Gastrocnemius medialis (tissue), 4 donors: ENCODE results near the gene ISOC2. TPM values are rescaled to one million over a fixed set of nuclear protein-coding genes. Genes with fewer than 3 reads are reported as not detected.
"Not testable (repeated sequence)": the region's sequence is repeated elsewhere in the genome, so short reads cannot be mapped to it uniquely, and the experiment has no call there.

Experiments used
- ATAC-seq, 2 donors: fragments of 150-250 bp; one replicate each; pipeline ENCODE4 v1.9.1; 2016
- DNase-seq, 2 donors: peaks; one replicate each; pipeline ENCODE4 v3.0.0-alpha.2; 2019
- H3K27ac ChIP-seq, 4 donors: fragments of 200-600 bp; sonication (generic); 1 replicate in 1 of 4; 2 replicates in 3 of 4; pipeline ENCODE4 v1.5.1; 2016 to 2018; ENCODE audit warnings: mild to moderate bottlenecking in 2 of 4, moderate library complexity in 1 of 4
- H3K27me3 ChIP-seq, 3 donors: fragments of 200-600 bp; sonication (generic) in 2 of 3; 1 replicate in 1 of 3; 2 replicates in 2 of 3; pipeline versions ENCODE4 v1.5.1 to v1.6.0; 2016 to 2019; ENCODE audit warnings: mild to moderate bottlenecking in 1 of 3, moderate library complexity in 1 of 3
- H3K36me3 ChIP-seq, 2 donors: fragments of 200-600 bp; sonication (generic) in 1 of 2; one replicate each; pipeline ENCODE4 v1.5.1; 2017 to 2018
- H3K4me1 ChIP-seq, 2 donors: fragments of 200-600 bp; sonication (generic) in 1 of 2; one replicate each; pipeline ENCODE4 v1.5.1; 2016 to 2017; ENCODE audit warnings: mild to moderate bottlenecking in 2 of 2
- H3K4me3 ChIP-seq, 4 donors: fragments of 200-600 bp; sonication (generic) in 3 of 4; 1 replicate in 1 of 4; 2 replicates in 3 of 4; pipeline ENCODE4 v1.5.1; 2016 to 2019; ENCODE audit warnings: mild to moderate bottlenecking in 2 of 4
- H3K9me3 ChIP-seq, 3 donors: fragments of 200-600 bp; sonication (generic) in 2 of 3; 1 replicate in 1 of 3; 2 replicates in 2 of 3; pipeline ENCODE4 v1.5.1; 2016 to 2019
- CTCF ChIP-seq, 5 experiments: fragments of 450-650 bp in 3 of 5; fragments of 200-600 bp in 2 of 5; sonication (generic) in 2 of 5; IDR thresholded peaks in 4 of 5; conservative IDR thresholded peaks in 1 of 5; 1 replicate in 4 of 5; 2 replicates in 1 of 5; pipeline ENCODE4 v1.5.1; 2016 to 2019; ENCODE audit warnings: antibody characterized with exemption in 5 of 5, mild to moderate bottlenecking in 3 of 5, moderate library complexity in 3 of 5
- POLR2A ChIP-seq, 2 donors: fragments of 450-650 bp; IDR thresholded peaks; one replicate each; pipeline ENCODE4 v1.6.1; 2017; ENCODE audit warnings: antibody characterized with exemption in 2 of 2, mild to moderate bottlenecking in 2 of 2, moderate library complexity in 2 of 2
- in situ Hi-C, 4 donors: fragments of 200-750 bp; cut with MboI; loops; one replicate each; pipeline versions ENCODE4 v1.15.0 to v1.8.0; 2017; ENCODE audit warnings: low sequenced_read_pairs in 4 of 4
- intact Hi-C: fragments of 100-400 bp; cut with DNase I; formaldehyde crosslinking; loops from one replicate; pipeline ENCODE4 v1.15.1; 2023; ENCODE audit warnings: low total_unique reads
- total RNA-seq, 4 donors: library from RNA; depleted of rRNA; stranded (reverse); fragments of >200 nt; gene quantifications; one replicate each; pipeline versions ENCODE4 v1.1.0 to v1.2.3, GENCODE V29; 2016

ISOC2 gene
- total RNA-seq, 4 donors from 2014 or later: 59.7 to 101 (median 88.7) TPM

DNA sequence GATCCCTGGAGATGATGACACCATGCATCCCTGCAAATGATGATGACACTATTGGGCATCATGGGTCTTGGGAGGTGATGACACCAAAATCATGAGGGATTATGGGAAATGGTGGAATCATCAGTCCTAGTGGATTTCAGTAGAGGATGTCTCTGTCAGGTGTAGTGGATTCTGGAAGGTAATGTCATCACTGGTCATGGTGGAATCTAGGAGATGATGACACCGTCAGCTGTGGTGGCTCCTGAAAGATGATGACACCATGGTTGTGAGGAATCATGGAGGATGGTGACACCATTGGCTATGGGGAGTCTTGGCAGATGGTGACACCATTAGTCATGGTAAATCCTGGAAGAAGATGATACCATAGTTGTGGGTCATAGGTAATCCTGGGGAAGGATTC lies 30.3 kb downstream of the ISOC2 start:
- H3K4me1 ChIP-seq: no peaks in the 10 kb centered on the region
- no peaks in the 10 kb centered on the region for H3K9me3 ChIP-seq
- no peak for TF ChIP-seq POLR2A (IDR thresholded peaks at IDR 0.05)
- TF ChIP-seq CTCF (IDR thresholded peaks at IDR 0.05 in 4 of 5, conservative IDR thresholded peaks at IDR 0.05 in 1 of 5): no peak
- H3K27me3 ChIP-seq: peaks cover 58 to 60% (median 58%) of the 10 kb centered on the region in 3 donors
- intact Hi-C loops: no loop called here
- ATAC-seq: no peak
- no peak overlapping the region for H3K27ac ChIP-seq
- H3K4me3 ChIP-seq: no peak overlapping the region
- no peaks in the 10 kb centered on the region for H3K36me3 ChIP-seq
- in situ Hi-C loops: no loop called here
- no peak for DNase-seq

- no peaks in the 10 kb centered on the region for H3K36me3 ChIP-seq
- H3K27ac ChIP-seq: no peak overlapping the region
- no peaks in the 10 kb centered on the region for H3K4me1 ChIP-seq
- in situ Hi-C loops: no loop called here
- H3K4me3 ChIP-seq: no peak overlapping the region
- H3K9me3 ChIP-seq: no peaks in the 10 kb centered on the region
- ATAC-seq (no peak), DNase-seq (no peak)
- intact Hi-C loops: no loop called here
- no peak for TF ChIP-seq CTCF (IDR thresholded peaks at IDR 0.05 in 4 of 5, conservative IDR thresholded peaks at IDR 0.05 in 1 of 5)
- H3K27me3 ChIP-seq: peaks cover 27 to 49% (median 37%) of the 10 kb centered on the region in 3 donors
These were observed 35.4 kb downstream of the ISOC2 start for GRCh38 chr19:55426042-55426441.

GRCh38 chr19:55424518-55424917 lies 36.9 kb downstream of the ISOC2 start:
- Histone ChIP-seq H3K27me3 (peaks cover 14 to 35% (median 26%) of the 10 kb centered on the region in 3 donors), H3K27ac (no peak overlapping the region), H3K36me3 (no peaks in the 10 kb centered on the region), H3K4me1 (no peaks in the 10 kb centered on the region), H3K9me3 (no peaks in the 10 kb centered on the region), H3K4me3 (no peak overlapping the region)
- no peak for DNase-seq
- no peak for ATAC-seq
- TF ChIP-seq CTCF (IDR thresholded peaks at IDR 0.05 in 4 of 5, conservative IDR thresholded peaks at IDR 0.05 in 1 of 5) (no peak), POLR2A (IDR thresholded peaks at IDR 0.05) (no peak)
- in situ Hi-C loops: loop anchor here in 1 of 4 donors (25.0 kb wide), 2 partner anchors 137 to 287 kb away; partner anchors contain the start of genes BRSK1, HSPBP1 and TNNT1
- intact Hi-C loops: no loop called here

- Histone ChIP-seq H3K4me1 (no peaks in the 10 kb centered on the region), H3K27me3 (peaks cover 11 to 25% (median 19%) of the 10 kb centered on the region in 3 donors), H3K4me3 (no peak overlapping the region), H3K9me3 (no peaks in the 10 kb centered on the region), H3K27ac (no peak overlapping the region), H3K36me3 (no peaks in the 10 kb centered on the region)
- DNase-seq (no peak), ATAC-seq (no peak)
- intact Hi-C loops (no loop called here), in situ Hi-C loops (loop anchor here in 1 of 4 donors (25.0 kb wide), 2 partner anchors 136 to 286 kb away; partner anchors contain the start of genes BRSK1, HSPBP1 and TNNT1)
- no peak for TF ChIP-seq POLR2A (IDR thresholded peaks at IDR 0.05)
- no peak for TF ChIP-seq CTCF (IDR thresholded peaks at IDR 0.05 in 4 of 5, conservative IDR thresholded peaks at IDR 0.05 in 1 of 5)
These were observed 38.0 kb downstream of the ISOC2 start for GRCh38 chr19:55423225-55424005.

GRCh38 chr19:55421281-55421680 lies 40.2 kb downstream of the ISOC2 start:
- peaks cover 15 to 22% (median 18%) of the 10 kb centered on the region in 3 donors for H3K27me3 ChIP-seq
- H3K27ac ChIP-seq, DNase-seq, H3K36me3 ChIP-seq, H3K4me3 ChIP-seq, H3K9me3 ChIP-seq, intact Hi-C loops, H3K4me1 ChIP-seq, ATAC-seq: not testable (repeated sequence)
- in situ Hi-C loops: loop anchor here in 1 of 4 donors (25.0 kb wide), 2 partner anchors 134 to 284 kb away; partner anchors contain the start of genes BRSK1, HSPBP1 and TNNT1
